HEK293T (cell line): ENCODE data around the gene KLF15.

ENCODE experiments used
- CTCF ChIA-PET: fragments of 350-600 bp; formaldehyde crosslinking; extraction: SDS; loops from one replicate; lab custom pipeline; 2021; ENCODE audit warnings: antibody characterized with exemption, inconsistent platforms; lab: Yijun Ruan, JAX
- POLR2A ChIA-PET: fragments of 350-600 bp; formaldehyde crosslinking; extraction: SDS; loops from one replicate; lab custom pipeline; 2020; ENCODE audit warnings: antibody characterized with exemption, inconsistent platforms; lab: Yijun Ruan, JAX
- DNase-seq: peaks from one replicate; pipeline ENCODE4 v3.0.0; 2012; ENCODE audit warnings: mixed read lengths; ENCODE audit errors: extremely low spot score
- ARNT ChIP-seq: fragments of 450-650 bp; IDR thresholded peaks from 2 replicates; pipeline ENCODE4 v1.6.1; 2017; ENCODE audit warnings: mild to moderate bottlenecking
- BHLHE40 ChIP-seq: fragments of 450-650 bp; IDR thresholded peaks from 2 replicates; pipeline ENCODE4 v1.6.1; 2016; ENCODE audit warnings: mild to moderate bottlenecking, moderate library complexity, borderline replicate concordance
- CTBP1 ChIP-seq: fragments of 450-650 bp; IDR thresholded peaks from 2 replicates; pipeline ENCODE4 v1.6.1; 2016; ENCODE audit warnings: borderline replicate concordance
- ELF4 ChIP-seq: fragments of 450-650 bp; IDR thresholded peaks from 2 replicates; pipeline ENCODE4 v1.6.1; 2017; ENCODE audit warnings: antibody characterized with exemption
- FOXA1 ChIP-seq: fragments of 450-650 bp; IDR thresholded peaks from 2 replicates; pipeline ENCODE4 v1.6.1; 2016; ENCODE audit warnings: mild to moderate bottlenecking
- FOXK2 ChIP-seq: fragments of 450-650 bp; IDR thresholded peaks from 2 replicates; pipeline ENCODE4 v1.6.1; 2016; ENCODE audit warnings: mild to moderate bottlenecking
- FOXM1 ChIP-seq: fragments of 450-650 bp; IDR thresholded peaks from 2 replicates; pipeline ENCODE4 v1.6.1; 2017; ENCODE audit warnings: mild to moderate bottlenecking, borderline replicate concordance
- HDGF ChIP-seq: fragments of 450-650 bp; IDR thresholded peaks from 2 replicates; pipeline ENCODE4 v1.6.1; 2017; ENCODE audit warnings: antibody characterized with exemption, borderline replicate concordance
- L3MBTL2 ChIP-seq: fragments of 450-650 bp; conservative IDR thresholded peaks from 2 replicates; pipeline ENCODE4 v1.6.1; 2016; ENCODE audit warnings: mild to moderate bottlenecking
- LEF1 ChIP-seq: fragments of 450-650 bp; IDR thresholded peaks from 2 replicates; pipeline ENCODE4 v1.6.1; 2017; ENCODE audit warnings: mild to moderate bottlenecking, borderline replicate concordance
- NFRKB ChIP-seq: fragments of 450-650 bp; IDR thresholded peaks from 2 replicates; pipeline ENCODE4 v1.6.1; 2016; ENCODE audit warnings: mild to moderate bottlenecking, moderate library complexity
- SP1 ChIP-seq: fragments of 450-650 bp; IDR thresholded peaks from 2 replicates; pipeline ENCODE4 v1.6.1; 2017
- SUZ12 ChIP-seq: fragments of 450-650 bp; IDR thresholded peaks from 2 replicates; pipeline ENCODE4 v1.6.1; 2016; ENCODE audit warnings: mild to moderate bottlenecking
- TARDBP ChIP-seq: fragments of 450-650 bp; IDR thresholded peaks from 2 replicates; pipeline ENCODE4 v1.6.1; 2016
- ZNF384 ChIP-seq: fragments of 450-650 bp; IDR thresholded peaks from 2 replicates; pipeline ENCODE4 v1.6.1; 2016
- TF ChIP-seq, protein P1 (sequence below): fragments of 450-650 bp; IDR thresholded peaks from 2 replicates; pipeline ENCODE4 v1.6.1; 2016

KLF15 gene

DNA sequence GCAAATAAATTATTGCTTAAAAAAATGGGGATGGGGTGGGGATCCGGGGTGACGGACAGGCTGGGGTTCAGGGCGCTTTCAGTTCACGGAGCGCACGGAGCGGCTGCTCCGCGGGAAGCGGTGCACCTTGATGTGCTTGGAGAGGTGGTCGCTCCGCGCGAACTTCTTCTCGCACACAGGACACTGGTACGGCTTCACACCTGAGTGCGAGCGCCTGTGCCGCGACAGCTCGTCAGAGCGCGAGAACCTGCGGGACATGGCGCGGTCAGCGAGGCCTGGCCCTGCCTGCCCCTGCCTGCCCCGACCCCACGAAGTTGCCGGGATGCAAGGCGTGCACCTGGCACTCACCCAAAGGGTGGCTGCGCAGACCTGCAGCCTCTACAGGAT is 13.6 kb downstream of the KLF15 start:
- no peak for DNase-seq
- ChIA-PET POLR2A (no interaction called here), CTCF (no interaction called here)
- TF ChIP-seq ARNT (no peak), FOXK2 (no peak), SUZ12 (no peak), NFRKB (no peak), SP1 (no peak), ZNF384 (no peak), BHLHE40 (no peak), LEF1 (no peak), ELF4 (no peak)
- TF ChIP-seq, protein P1, sequence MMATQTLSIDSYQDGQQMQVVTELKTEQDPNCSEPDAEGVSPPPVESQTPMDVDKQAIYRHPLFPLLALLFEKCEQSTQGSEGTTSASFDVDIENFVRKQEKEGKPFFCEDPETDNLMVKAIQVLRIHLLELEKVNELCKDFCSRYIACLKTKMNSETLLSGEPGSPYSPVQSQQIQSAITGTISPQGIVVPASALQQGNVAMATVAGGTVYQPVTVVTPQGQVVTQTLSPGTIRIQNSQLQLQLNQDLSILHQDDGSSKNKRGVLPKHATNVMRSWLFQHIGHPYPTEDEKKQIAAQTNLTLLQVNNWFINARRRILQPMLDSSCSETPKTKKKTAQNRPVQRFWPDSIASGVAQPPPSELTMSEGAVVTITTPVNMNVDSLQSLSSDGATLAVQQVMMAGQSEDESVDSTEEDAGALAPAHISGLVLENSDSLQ = no peak

DNA sequence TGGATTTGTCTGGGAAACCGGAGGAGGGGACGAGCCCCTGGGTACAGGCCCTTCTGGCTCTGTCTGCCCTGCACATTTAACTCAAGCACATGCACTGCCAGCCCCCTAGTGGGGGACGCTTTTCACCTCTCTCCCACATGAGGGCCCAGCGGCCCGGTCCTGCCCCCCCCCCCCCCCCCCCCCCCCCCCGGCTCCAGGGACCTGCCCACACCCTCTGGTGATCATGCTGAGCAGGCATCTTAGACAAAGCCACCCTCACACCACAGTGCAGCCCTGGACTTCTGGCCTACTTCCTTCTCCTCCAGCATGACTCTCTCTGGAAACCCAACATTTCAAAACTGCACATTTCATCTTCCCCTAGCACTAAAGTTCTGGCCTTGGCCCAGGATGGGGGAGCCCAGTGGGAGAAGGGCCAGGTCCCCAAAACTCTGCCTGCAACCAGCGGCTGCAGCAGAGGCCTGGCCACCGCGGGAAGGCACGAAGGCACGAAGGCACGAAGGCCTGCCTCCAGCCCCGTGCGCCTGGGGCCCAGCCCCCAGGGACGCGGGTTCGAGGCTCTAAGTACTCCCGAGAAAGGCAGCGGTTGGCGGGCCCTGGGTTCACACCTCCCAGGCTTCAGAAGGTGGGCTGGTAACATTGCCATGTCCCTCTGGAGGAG is 14.1 kb downstream of the KLF15 start:
- ChIA-PET POLR2A (no interaction called here), CTCF (no interaction called here)
- no peak for TF ChIP-seq FOXA1
- TF ChIP-seq, protein P1 = no peak
- no peak for TF ChIP-seq CTBP1
- peak; percentile 23 for DNase-seq

DNA sequence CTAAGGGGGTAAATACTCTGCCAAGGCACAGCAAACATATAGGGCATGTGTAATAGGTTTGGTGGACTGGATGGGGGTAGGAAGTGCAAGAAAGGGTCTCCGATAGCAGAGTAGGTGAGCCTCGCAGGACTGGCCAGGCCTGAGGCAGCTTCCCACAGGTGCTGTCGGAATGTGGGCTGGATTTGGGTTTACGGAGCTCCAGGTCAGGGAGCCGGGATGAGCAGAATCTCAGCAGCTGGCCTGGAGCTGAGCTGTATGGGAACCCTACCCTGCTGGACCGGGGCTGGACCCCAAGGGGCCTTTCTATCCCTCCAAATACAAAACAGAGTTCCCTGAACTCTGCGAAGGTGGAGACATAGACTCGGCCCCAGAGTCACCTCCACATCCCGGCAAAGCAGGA is 15.0 kb downstream of the KLF15 start:
- no peak for DNase-seq
- POLR2A ChIA-PET = no interaction called here
- CTCF ChIA-PET = interaction anchor here (0.6 kb wide), 1 partner anchor 225 kb away, joined by 4 read pairs; no protein-coding TSS in a partner anchor
- TF ChIP-seq CTBP1 = no peak
- TF ChIP-seq L3MBTL2 = no peak
- no peak for TF ChIP-seq LEF1
- TF ChIP-seq SUZ12 = no peak

DNA sequence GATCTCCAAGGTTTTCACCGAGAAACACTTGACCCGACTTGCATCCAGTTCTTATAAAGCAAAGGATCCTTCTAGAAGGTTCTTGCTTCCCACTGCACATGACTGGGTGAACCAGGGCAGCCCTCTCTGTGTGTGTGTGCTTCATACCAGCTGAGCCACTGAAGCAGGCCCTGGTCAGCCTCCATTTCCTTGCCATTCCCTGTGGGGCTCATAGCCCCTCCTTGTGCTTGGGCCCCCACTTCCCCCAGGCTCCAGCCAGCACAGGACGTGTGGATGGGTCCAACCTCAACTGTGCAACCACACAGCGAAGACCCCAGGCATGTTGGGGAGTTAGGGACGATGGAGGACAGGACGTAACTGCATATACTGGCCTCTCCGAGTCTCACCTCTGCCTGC is 15.5 kb downstream of the KLF15 start:
- no peak for DNase-seq
- ChIA-PET POLR2A (no interaction called here), CTCF (no interaction called here)
- no peak for TF ChIP-seq FOXM1
- TF ChIP-seq ZNF384 = no peak
- no peak for TF ChIP-seq LEF1
- TF ChIP-seq FOXK2 = no peak
- no peak for TF ChIP-seq SP1
- TF ChIP-seq, protein P1 = no peak
- no peak for TF ChIP-seq ARNT
- no peak for TF ChIP-seq FOXA1
- no peak for TF ChIP-seq L3MBTL2
- TF ChIP-seq HDGF = no peak
- TF ChIP-seq NFRKB = no peak

DNA sequence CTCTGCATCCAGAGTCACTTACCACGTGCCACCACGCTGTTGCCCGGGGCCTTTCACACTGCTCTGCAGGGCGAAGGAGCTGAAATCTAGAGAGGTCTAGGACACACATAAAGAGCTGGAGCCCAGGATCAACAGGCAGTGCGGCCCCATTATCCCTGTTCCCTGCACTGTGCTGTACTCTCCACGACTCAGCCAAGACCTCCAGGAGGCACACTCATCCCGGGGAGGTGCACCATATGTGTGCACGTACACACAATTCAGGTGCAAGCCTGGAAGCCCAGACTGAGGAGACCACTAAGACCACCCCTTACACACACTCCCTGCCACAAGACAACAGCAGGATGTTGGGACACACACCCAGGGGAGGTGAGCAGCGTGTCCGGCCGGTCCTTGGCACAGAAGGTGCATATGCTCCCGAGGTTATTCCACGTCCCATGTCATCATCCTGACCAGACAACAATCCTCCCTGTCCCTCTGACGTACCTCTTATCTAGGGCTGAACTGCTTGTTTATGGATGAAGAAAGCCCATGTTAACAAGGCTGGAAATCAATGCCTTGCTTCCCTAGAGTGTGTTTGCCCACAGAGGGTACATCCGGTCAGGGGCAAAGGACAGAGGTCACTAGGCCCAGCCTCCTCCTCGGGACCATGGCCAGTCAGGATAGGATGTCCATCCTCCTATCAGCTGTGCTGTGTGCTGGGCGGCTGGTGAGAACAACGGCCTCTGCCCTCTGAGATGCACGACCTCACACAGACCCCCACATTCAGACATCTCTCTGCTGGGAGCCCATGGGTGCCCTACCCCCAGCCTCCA is 16.1 kb downstream of the KLF15 start:
- CTCF ChIA-PET = no interaction called here
- POLR2A ChIA-PET = no interaction called here
- DNase-seq = no peak
- TF ChIP-seq LEF1 (no peak), CTBP1 (no peak), ELF4 (no peak), NFRKB (no peak), TARDBP (no peak), FOXA1 (no peak), ZNF384 (no peak), L3MBTL2 (no peak), SP1 (no peak), FOXM1 (no peak), SUZ12 (no peak), ARNT (no peak), HDGF (no peak), FOXK2 (no peak), BHLHE40 (no peak)
- TF ChIP-seq, protein P1 = no peak

DNA sequence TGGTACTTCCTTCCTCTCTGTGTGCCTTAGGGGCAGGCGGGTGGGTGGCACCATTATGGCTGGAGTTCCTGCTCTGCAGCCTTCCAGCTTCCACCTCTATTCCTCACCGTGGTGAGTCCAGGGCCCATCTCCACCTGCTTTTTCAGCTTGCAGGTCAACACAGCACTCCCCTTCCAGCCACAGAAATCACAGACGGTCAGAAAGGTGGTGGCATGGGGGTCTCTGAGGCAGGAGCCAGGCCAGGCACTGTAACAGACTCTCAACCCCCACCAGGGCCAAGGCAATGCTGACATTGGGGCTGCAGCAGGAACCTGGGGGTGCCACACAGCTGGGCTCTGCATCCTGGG is 16.6 kb downstream of the KLF15 start:
- ChIA-PET CTCF (no interaction called here), POLR2A (no interaction called here)
- no peak for TF ChIP-seq CTBP1
- TF ChIP-seq SP1 = no peak
- no peak for TF ChIP-seq FOXK2
- no peak for TF ChIP-seq TARDBP
- DNase-seq = no peak
